NCI-H2107 treated with DMSO at 0.1 percent for 48 hours (cell line): ENCODE results near the gene TLE2.
"Not testable (repeated sequence)": the region's sequence is repeated elsewhere in the genome, so short reads cannot be mapped to it uniquely, and the experiment has no call there.

Source experiments
- DNase-seq: peaks from one replicate; lab custom pipeline; 2025; ENCODE audit not compliant: unreplicated experiment; lab: John Stamatoyannopoulos, UW

The TLE2 gene

DNA sequence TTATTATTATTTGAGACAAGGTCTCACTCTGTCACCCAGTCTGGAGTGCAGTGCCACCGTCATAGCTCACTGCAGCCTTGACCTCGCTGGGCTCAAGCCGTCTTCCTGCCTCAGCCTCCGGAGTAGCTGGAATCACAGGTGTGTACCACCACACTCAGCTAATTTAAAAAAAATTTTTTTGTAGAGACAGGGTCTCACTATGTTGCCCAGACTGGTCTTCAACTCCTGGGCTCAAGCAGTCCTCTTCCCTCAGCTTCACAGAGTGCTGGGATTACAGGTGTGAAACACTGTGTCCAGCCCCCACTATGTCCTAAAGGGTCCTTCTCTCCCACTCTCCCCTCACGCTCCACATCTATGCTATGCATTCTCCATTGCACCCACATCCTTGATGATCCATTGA, 9.1 kb upstream of the TLE2 start:
- DNase-seq, result no peak

- not testable (repeated sequence) for DNase-seq
These were observed 8.0 kb upstream of the TLE2 start for GRCh38 chr19:3036977-3037544.

DNA sequence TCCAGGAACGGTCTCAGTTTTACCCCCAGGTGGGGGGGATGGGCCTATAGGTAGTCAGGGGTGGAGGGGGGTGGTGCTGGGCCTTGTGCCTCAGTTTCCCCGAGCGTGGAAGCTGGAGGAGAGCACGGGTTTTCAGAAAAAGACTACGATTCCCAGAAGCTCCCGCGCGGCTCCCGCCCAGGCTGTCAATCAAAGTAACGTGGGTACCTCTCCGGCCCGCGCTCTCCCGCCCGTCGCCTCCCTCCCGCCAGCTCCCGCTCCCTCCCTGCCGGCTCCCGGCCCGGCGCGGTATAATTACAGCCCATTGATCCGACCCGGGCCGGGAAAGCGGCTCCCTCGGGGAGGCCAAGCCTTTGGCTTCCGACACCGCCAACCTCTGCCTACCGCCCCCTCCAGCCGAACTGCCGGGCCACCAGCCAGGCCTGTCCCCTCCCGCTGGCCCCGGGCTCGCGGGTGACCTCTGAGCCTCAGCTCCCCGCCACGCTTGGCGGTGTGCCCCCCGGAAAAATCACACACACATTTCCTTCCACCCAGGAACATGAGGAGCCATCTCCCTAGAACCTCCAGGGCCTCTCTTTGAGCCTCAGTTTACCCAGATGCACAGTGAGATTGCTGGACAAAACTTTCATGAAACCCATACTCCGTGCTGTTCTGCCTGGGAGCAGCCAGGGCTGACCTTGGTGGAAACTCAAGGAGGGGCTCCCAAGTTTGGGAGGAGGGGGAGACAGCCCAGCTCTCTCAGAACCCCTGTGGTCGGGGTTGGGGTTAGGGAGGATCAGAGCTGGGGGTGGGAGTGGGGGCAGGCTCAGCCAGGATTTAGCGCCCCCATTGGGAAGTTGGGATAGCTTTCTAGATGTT, 7.3 kb upstream of the TLE2 start:
- DNase-seq, result peak; percentile 89

- DNase-seq, result peak; percentile 96
These were observed 6.5 kb upstream of the TLE2 start for GRCh38 chr19:3035542-3036118.

DNA sequence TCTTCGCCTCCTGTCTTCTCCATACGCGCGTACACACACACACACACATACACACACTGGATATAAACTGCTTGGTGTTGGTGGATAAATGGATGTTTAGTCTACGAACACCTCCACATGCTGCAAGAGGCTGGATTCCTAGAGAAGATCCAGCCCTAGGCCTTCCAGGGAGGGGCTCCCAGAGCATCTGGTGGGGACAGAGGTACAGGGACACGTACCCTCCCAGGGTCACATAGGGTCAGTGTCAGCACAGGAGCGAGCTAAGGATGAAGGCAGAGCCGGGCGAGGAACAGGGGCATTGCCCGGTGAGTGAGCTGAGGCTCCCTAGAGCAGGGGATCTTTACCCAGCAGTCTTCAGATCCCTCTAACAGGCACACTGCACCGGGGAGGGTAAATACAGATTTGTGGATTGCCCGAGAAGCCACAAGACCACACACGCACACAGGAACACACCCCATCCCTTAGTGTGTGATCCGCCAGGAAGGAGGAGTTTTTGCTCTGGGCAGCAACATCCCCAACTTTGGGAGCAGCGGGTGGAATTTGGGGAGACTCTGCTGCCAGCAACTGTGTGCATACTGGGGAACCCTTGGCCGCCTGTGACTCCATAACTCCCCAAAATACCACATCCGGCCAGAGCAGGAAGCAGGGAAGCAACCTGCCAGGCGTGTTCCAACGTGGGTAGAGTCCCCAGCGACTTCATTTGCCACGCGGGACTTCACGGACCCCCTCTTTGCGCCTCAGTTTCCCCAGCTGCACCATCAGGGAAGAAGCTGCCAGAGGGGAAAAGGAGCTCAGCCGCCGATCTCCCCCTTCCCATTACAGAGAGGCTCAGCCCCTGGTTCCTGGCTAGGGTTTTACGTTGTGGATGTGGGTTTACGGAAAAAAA, 5.8 kb upstream of the TLE2 start:
- DNase-seq, result no peak

- DNase-seq, result no peak
These were observed 5.3 kb upstream of the TLE2 start for GRCh38 chr19:3034406-3034655.

- no peak for DNase-seq
These were observed 4.7 kb upstream of the TLE2 start for GRCh38 chr19:3033595-3034405.

GRCh38 chr19:3031607-3031867, 2.5 kb upstream of the TLE2 start:
- DNase-seq, result no peak

DNA sequence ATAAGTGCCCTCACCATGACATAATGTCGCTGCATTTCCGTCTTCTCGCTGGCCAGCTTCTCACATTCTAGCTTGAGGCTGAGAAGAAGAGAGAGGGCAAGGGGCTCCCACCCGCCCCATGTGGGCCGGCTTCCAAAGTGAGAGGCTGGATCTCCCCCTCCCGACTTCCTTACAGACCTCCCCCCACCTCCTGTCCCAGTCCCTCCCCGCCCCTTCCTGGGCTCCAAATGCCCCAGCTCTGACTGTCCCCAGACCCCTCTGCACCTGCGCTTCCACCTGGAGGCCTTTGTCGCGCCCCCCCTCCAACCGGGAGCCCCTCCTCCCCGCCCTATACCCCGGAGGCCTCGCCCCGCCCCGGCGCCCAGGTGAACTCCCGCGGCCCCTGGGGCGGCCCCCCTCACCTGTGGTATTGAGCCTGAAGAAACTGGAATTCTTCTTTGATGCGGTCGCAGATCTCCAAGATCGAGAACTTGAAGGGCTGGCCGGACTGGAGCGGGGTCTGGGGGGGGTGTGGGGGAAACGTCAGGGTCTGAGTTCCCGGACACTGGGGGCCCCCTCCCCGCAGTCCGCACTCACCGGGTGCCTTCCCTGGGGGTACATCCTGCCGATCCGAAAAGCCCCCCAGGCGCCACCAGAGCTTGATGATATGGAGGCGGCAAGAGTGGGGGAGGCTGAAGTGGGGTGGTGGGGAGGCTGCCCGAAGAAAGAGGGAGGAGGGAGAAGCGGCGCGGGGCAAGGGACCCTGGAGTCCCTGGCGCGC, 595 bp downstream of the TLE2 start:
- no peak for DNase-seq

- DNase-seq, result no peak
These were observed 1.1 kb downstream of the TLE2 start for GRCh38 chr19:3027981-3028304.

- DNase-seq, result no peak
These were observed 1.8 kb downstream of the TLE2 start for GRCh38 chr19:3027292-3027691.

GRCh38 chr19:3026768-3027167, 2.3 kb downstream of the TLE2 start:
- no peak for DNase-seq

DNA sequence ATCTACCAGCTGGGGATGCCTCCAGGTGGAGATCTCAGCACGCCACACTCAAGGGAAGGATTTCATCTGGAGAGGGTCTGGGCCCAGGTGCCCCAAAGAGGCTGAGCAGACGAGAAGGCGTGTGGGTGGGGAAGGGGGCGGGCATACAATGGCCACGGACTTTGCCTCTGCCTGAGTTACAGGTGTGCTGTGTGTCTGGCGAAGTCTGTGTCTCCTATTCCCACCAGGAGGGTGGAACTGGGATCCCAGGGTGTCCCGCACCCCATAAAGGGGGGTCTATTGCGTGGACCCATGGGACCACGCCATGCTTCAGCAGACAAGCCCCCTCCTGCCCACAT, 3.6 kb downstream of the TLE2 start:
- peak; percentile 60 for DNase-seq

GRCh38 chr19:3024870-3025548, 4.1 kb downstream of the TLE2 start:
- DNase-seq, result peak; percentile 60

GRCh38 chr19:3024509-3024869, 4.6 kb downstream of the TLE2 start:
- DNase-seq, result no peak

DNA sequence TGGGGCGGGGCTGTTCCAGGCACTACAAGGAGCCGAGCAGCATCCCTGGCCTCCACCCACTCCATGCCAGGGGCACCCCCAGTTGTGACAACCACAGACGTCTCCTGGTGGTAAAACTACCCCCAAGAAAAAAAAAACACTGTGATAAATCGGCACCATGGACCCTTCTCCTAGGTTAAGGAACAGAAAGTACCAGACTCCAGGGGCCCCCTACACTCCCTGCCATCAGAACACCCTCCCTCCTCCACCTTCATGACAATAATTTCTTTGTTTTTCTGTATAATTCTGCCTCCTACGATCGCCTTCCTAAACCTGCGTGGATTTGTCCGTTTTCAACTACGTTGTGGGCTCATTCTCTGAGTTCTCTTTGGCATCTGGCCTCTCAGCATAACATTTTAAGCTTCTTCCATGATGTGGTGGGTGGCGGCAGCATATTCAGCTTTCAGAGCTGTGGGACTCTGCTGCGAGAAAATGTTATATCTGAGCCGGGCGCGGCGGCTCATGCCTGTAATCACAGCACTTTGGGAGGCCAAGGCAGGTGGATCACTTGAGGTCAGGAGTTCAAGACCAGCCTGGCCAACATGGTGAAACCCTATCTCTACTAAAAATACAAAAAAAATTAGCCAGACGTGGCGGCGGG, 8.6 kb downstream of the TLE2 start:
- DNase-seq, result no peak

DNA sequence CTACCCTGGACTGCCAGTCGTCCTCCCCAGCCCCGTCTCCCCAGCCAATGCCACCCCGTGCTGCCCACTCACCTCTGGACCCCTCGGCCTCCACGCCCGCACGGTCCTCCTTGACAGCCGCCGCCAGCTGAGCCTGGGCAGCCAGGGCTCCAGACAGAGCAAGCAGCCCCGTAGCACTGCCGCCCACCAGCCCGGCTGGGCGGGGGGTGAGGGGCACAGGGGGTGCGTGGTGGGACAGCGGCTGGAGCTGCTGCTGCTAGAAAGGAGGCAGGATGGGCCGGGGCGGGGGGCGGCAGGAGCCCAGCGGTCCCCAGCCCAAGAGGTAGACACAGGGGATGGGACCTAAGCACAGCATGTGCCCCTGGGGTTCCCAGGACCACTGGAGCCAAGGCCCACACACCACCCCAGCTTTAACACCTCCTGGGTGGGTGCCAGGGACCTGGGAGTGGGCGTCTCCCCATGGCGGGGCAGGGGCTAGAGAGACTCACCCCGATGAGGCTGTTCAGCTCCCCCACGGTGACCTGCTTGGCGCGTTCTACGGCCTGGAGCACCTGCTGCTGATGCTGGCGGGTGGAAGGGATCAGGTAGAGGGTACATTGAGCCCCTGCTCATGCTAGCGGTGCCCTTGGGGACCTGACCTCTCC, 9.7 kb downstream of the TLE2 start:
- DNase-seq, result no peak

- DNase-seq, result no peak
These were observed 11.2 kb downstream of the TLE2 start for GRCh38 chr19:3017923-3018322.
